ENCODE data around the gene ERC1. TPM values are rescaled to one million over a fixed set of nuclear protein-coding genes. Genes with fewer than 3 reads are reported as not detected.

The ERC1 gene
- total RNA-seq, 4 donors from 2014 or later, result 46.1 to 83.2 (median 63.8) TPM

GRCh38 chr12:1367331-1368291 is 376.6 kb downstream of the ERC1 start:
- DNase-seq (ENCODE audit: low spot score), result no peak
- no peak for TF ChIP-seq CTCF (IDR thresholded peaks at IDR 0.05)
- no peak for ATAC-seq (ENCODE audit: low FRiP score)

- no peak for TF ChIP-seq CTCF (IDR thresholded peaks at IDR 0.05)
- ATAC-seq (ENCODE audit: low FRiP score) (no peak), DNase-seq (ENCODE audit: low spot score) (no peak)
These were observed 378.4 kb downstream of the ERC1 start for GRCh38 chr12:1369460-1369859.

GRCh38 chr12:1369938-1370500 is 379.0 kb downstream of the ERC1 start:
- ATAC-seq (ENCODE audit: low FRiP score) (no peak), DNase-seq (ENCODE audit: low spot score) (no peak)
- TF ChIP-seq CTCF (IDR thresholded peaks at IDR 0.05), result no peak

- DNase-seq (ENCODE audit: low spot score), result no peak
- no peak for ATAC-seq (ENCODE audit: low FRiP score)
- TF ChIP-seq CTCF (IDR thresholded peaks at IDR 0.05), result no peak
These were observed 383.1 kb downstream of the ERC1 start for GRCh38 chr12:1373901-1374735.

GRCh38 chr12:1375323-1375722 is 384.3 kb downstream of the ERC1 start:
- DNase-seq (ENCODE audit: low spot score) (no peak), ATAC-seq (ENCODE audit: low FRiP score) (no peak)
- TF ChIP-seq CTCF (IDR thresholded peaks at IDR 0.05), result no peak

GRCh38 chr12:1377117-1377516 is 386.1 kb downstream of the ERC1 start:
- DNase-seq (ENCODE audit: low spot score) (no peak), ATAC-seq (ENCODE audit: low FRiP score) (no peak)
- TF ChIP-seq CTCF (IDR thresholded peaks at IDR 0.05), result no peak

Measured in omental fat pad (tissue), 4 donors.